Pancreas (tissue), 10 donors: ENCODE measurements around the gene LINGO1. TPM values are rescaled to one million over a fixed set of nuclear protein-coding genes. Genes with fewer than 3 reads are reported as not detected.

Source experiments
- ATAC-seq, 4 donors: fragments of 200-7000 bp; cut with Tn5 transposase; one replicate each; pipeline versions ENCODE4 v1.8.0 to v1.9.1; 2020; ENCODE audit warnings: mild to moderate bottlenecking in 4 of 4, moderate library complexity in 4 of 4
- DNase-seq, 6 donors: peaks; one replicate each; pipeline ENCODE4 v3.0.0-alpha.2; 2020
- FAIRE-seq: peaks from 2 replicates; lab custom pipeline; 2012; peaks lifted over from hg19 to GRCh38; lab: Jason Lieb, UNC
- H3K27ac ChIP-seq, 4 donors: fragments of 200-600 bp; sonication (generic); 1 replicate in 3 of 4; 2 replicates in 1 of 4; pipeline versions ENCODE4 v1.5.0 to v1.8.0; 2020
- H3K27me3 ChIP-seq, 4 donors: fragments of 200-600 bp; one replicate each; pipeline ENCODE4 v1.8.0; 2021
- H3K36me3 ChIP-seq, 3 donors: fragments of 200-600 bp; sonication (generic) in 1 of 3; one replicate each; pipeline versions ENCODE4 v1.5.0 to v1.8.0; 2020 to 2021
- H3K4me1 ChIP-seq, 3 donors: fragments of 200-600 bp; one replicate each; pipeline ENCODE4 v1.8.0; 2021
- H3K4me3 ChIP-seq, 4 donors: fragments of 200-600 bp; sonication (generic) in 2 of 4; one replicate each; pipeline versions ENCODE4 v1.5.0 to v1.8.0; 2020 to 2021
- H3K9me3 ChIP-seq, 4 donors: fragments of 200-600 bp; one replicate each; pipeline ENCODE4 v1.8.0; 2021
- WGBS, 2 donors: extraction: QIAGEN DNeasy Blood & Tissue Kit; methylation state at CpG; one replicate each; pipeline ENCODE4 v1.1.7; 2013; 5-methylcytosine and 5-hydroxymethylcytosine counted together
- intact Hi-C, 3 donors: fragments of 100-400 bp; cut with DNase I; formaldehyde crosslinking; loops; one replicate each; pipeline versions ENCODE4 v1.11.1 to v1.14.2; 2022
- polyA plus RNA-seq, 2 donors: library from polyadenylated mRNA; stranded (reverse); fragments of 200-250 nt; gene quantifications; one replicate each; pipeline ENCODE4 v1.2.3, GENCODE V29; 2013
- total RNA-seq, 6 donors: library from RNA; stranded (reverse); fragmentation: NEBNext Ultra II Directional in 4 of 6; extraction: Animal tissue kit (Norgen Biotek cat#: 25700) in 4 of 6; gene quantifications; one replicate each; pipeline versions ENCODE4 v1.2.1 to v1.2.4, GENCODE V29; 2021 to 2023
- TF ChIP-seq, protein P1 (sequence below), 4 donors: fragments of 200-600 bp; sonication (generic) in 3 of 4; IDR thresholded peaks; one replicate each; pipeline versions ENCODE4 v1.5.0 to v1.8.0; 2021; ENCODE audit warnings: antibody characterized with exemption in 4 of 4
- donor health status: healthy with polysubstance abuse.
- donor health status: DM: no; HTN: no; CAD: no; lungs with moderate emphysema.
- donor health status: DM: no; HTN: no; CAD: no.
- donor health status: control.
- donor health status: control.
- donor health status: Bipolar disorder and iron deficiency.
- donor health status: DM: yes; HTN: yes; CAD: no.
- donor health status: DM: no; HTN: no; CAD: no.
- donor health status: DM: no; HTN: no; CAD: no.
- donor health status: DM: yes; HTN: yes; CAD: no.

The LINGO1 gene
- total and polyA plus RNA-seq, 8 donors: 0.80 to 3.0 (median 1.7) TPM

DNA sequence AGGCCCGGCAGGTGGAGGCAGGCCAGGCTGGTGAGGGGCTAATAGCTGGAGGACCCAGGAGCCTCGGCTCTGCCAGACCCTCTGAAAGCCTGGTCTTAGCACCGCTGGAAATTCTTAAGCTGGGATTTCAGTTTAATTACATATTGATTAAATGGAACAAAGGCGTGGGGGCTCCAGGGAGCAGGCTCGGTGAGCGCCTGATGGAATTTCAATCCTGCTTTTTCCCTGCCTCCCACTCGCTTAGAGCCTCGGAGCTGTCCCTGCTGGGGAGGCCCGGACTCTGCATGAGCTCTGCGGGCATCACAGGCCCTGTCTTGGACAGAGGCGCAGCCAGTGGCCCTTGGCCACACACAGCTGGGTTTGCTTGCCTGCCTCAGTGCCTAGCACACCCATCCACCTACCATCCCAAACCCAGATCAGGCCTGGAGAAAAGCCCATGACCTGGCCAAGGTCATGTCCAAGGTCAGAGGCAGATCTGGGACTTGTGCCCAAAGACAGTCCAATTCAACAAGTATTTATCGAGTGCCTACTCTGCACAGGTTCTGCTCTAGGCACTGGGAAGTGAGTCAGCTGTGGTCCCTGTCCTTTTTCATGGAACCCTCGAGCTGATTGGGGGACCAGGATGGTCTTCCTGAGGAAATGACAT, 40.6 kb downstream of the LINGO1 start:
- ATAC-seq (peak in 1 of 4 donors; percentile 29), FAIRE-seq (no peak), DNase-seq (no peak)
- TF ChIP-seq, protein P1, sequence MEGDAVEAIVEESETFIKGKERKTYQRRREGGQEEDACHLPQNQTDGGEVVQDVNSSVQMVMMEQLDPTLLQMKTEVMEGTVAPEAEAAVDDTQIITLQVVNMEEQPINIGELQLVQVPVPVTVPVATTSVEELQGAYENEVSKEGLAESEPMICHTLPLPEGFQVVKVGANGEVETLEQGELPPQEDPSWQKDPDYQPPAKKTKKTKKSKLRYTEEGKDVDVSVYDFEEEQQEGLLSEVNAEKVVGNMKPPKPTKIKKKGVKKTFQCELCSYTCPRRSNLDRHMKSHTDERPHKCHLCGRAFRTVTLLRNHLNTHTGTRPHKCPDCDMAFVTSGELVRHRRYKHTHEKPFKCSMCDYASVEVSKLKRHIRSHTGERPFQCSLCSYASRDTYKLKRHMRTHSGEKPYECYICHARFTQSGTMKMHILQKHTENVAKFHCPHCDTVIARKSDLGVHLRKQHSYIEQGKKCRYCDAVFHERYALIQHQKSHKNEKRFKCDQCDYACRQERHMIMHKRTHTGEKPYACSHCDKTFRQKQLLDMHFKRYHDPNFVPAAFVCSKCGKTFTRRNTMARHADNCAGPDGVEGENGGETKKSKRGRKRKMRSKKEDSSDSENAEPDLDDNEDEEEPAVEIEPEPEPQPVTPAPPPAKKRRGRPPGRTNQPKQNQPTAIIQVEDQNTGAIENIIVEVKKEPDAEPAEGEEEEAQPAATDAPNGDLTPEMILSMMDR (IDR thresholded peaks at IDR 0.05): no peak
- H3K27me3 ChIP-seq: no peaks in the 10 kb centered on the region
- H3K4me3 ChIP-seq: no peak overlapping the region
- H3K9me3 ChIP-seq: no peaks in the 10 kb centered on the region
- H3K27ac ChIP-seq: no peak overlapping the region
- WGBS, 2 donors: 54 to 57% methylated on average over 13 of the region's 13 CpGs
- intact Hi-C loops: no loop called here
- no peaks in the 10 kb centered on the region for H3K36me3 ChIP-seq
- H3K4me1 ChIP-seq: peaks cover 0 to 4% (median 0%) of the 10 kb centered on the region in 3 donors

GRCh38 chr15:77589839-77590238, 42.9 kb downstream of the LINGO1 start:
- Histone ChIP-seq H3K9me3 (no peaks in the 10 kb centered on the region), H3K4me1 (peaks cover 0 to 4% (median 0%) of the 10 kb centered on the region in 3 donors), H3K4me3 (no peak overlapping the region), H3K27ac (peak overlapping the region in 2 of 4 donors; percentile 19 to 28), H3K27me3 (no peaks in the 10 kb centered on the region), H3K36me3 (no peaks in the 10 kb centered on the region)
- intact Hi-C loops: no loop called here
- TF ChIP-seq, protein P1 (IDR thresholded peaks at IDR 0.05): no peak
- DNase-seq (peak in 4 of 6 donors; percentile 40 to 83 (median 57)), FAIRE-seq (no peak), ATAC-seq (peak; percentile 56 to 86 (median 84))
- 59 to 68% methylated on average over 6 of the region's 6 CpGs for WGBS, 2 donors

DNA sequence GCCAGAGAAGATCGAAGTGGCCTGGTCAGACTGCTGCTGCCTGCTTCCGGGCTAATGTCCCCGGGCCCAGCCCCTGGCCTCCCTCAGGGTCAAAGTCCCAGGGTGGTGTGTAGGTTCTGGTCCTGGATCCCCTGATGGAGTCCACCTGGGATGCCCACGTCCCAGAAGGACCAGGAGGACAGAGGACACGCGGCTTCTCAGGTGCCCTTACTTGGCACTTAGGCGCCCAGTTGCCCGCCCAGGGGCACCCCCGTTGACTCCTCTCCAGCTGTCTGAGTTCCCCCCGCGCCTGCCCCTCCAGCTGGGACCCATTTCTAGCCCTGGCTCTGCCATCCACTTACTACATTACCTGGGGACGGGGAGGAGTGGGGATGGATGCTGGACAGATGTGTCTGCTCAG, 44.6 kb downstream of the LINGO1 start:
- TF ChIP-seq, protein P1 (IDR thresholded peaks at IDR 0.05): no peak
- intact Hi-C loops: no loop called here
- DNase-seq: no peak
- no peak for ATAC-seq
- Histone ChIP-seq H3K27me3 (no peaks in the 10 kb centered on the region), H3K4me3 (no peak overlapping the region), H3K36me3 (no peaks in the 10 kb centered on the region), H3K4me1 (peaks cover 0 to 4% (median 0%) of the 10 kb centered on the region in 3 donors), H3K27ac (no peak overlapping the region), H3K9me3 (no peaks in the 10 kb centered on the region)
- WGBS, 2 donors: 89% methylated on average over 12 of the region's 12 CpGs
- no peak for FAIRE-seq

- no peaks in the 10 kb centered on the region for H3K27me3 ChIP-seq
- no peaks in the 10 kb centered on the region for H3K4me1 ChIP-seq
- TF ChIP-seq, protein P1 (IDR thresholded peaks at IDR 0.05): no peak
- H3K36me3 ChIP-seq: no peaks in the 10 kb centered on the region
- FAIRE-seq (no peak), ATAC-seq (no peak), DNase-seq (no peak)
- WGBS, 2 donors: 80 to 85% methylated on average over 11 of the region's 11 CpGs
- no peak overlapping the region for H3K27ac ChIP-seq
- intact Hi-C loops: no loop called here
- no peak overlapping the region for H3K4me3 ChIP-seq
- H3K9me3 ChIP-seq: no peaks in the 10 kb centered on the region
Measured at GRCh38 chr15:77584691-77585090, 48.0 kb downstream of the LINGO1 start.

DNA sequence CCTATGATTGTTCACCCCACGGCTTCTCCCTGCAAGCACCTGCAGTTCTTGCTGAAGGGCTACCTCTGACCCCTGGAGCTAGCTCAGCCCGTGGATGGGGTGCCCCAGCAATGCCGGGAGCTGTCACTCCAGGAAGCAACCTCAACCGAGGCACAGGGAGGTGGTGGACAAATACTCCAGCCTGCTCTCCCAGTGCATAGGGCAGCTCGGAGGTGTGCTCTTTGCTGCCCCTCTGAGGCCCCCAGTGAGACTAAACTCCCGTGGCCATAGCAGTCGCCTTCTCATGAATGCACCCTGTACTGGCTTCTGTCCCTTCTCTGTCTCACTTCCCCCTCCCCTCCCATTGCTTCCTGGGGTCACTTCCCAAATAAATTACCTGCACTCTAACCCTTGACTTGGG, 48.5 kb downstream of the LINGO1 start:
- Histone ChIP-seq H3K27me3 (no peaks in the 10 kb centered on the region), H3K4me1 (no peaks in the 10 kb centered on the region), H3K27ac (no peak overlapping the region), H3K4me3 (no peak overlapping the region), H3K9me3 (no peaks in the 10 kb centered on the region), H3K36me3 (no peaks in the 10 kb centered on the region)
- ATAC-seq (no peak), DNase-seq (no peak), FAIRE-seq (no peak)
- TF ChIP-seq, protein P1 (IDR thresholded peaks at IDR 0.05): no peak
- 64 to 66% methylated on average over 7 of the region's 7 CpGs for WGBS, 2 donors
- intact Hi-C loops: no loop called here
